Ovary (tissue), 9 donors: ENCODE data around the gene SDF4. TPM values are rescaled to one million over a fixed set of nuclear protein-coding genes. Genes with fewer than 3 reads are reported as not detected.

Experiments
- DNase-seq, 5 donors: peaks; one replicate each; pipeline ENCODE4 v3.0.0-alpha.2; 2019 to 2020
- H3K27ac ChIP-seq, 2 donors: fragments of 200-600 bp; one replicate each; pipeline versions ENCODE4 v1.5.1 to v1.8.0; 2019 to 2022
- H3K27me3 ChIP-seq: fragments of 200-600 bp; one replicate; pipeline ENCODE4 v1.8.0; 2022
- H3K36me3 ChIP-seq: fragments of 200-600 bp; sonication (generic); one replicate; pipeline ENCODE4 v1.5.1; 2019
- H3K4me1 ChIP-seq: one replicate; pipeline ENCODE4 v1.8.1; 2013; ENCODE audit warnings: mild to moderate bottlenecking, moderate library complexity; ENCODE audit not compliant: insufficient read depth
- H3K4me3 ChIP-seq: fragments of 200-600 bp; sonication (generic); one replicate; pipeline ENCODE4 v1.5.1; 2017
- H3K9me3 ChIP-seq, 2 donors: fragments of 200-600 bp in 1 of 2; sonication (generic) in 1 of 2; one replicate each; pipeline versions ENCODE4 v1.5.1 to v1.8.1; 2013 to 2019; ENCODE audit warnings: mild to moderate bottlenecking in 1 of 2, moderate library complexity in 1 of 2
- EP300 ChIP-seq: sonication (generic); formaldehyde crosslinking; IDR thresholded peaks from one replicate; pipeline ENCODE4 v1.6.1; 2017; ENCODE audit warnings: antibody characterized with exemption
- POLR2A ChIP-seq: fragments of 450-650 bp; IDR thresholded peaks from one replicate; pipeline ENCODE4 v1.6.1; 2017; ENCODE audit warnings: antibody characterized with exemption, mild to moderate bottlenecking, moderate library complexity
- WGBS, 3 donors: extraction: QIAGEN DNeasy Blood & Tissue Kit in 1 of 3; methylation state at CpG; one replicate each; pipeline versions ENCODE4 v1.1.5 to v1.1.7; 2013 to 2017; 5-methylcytosine and 5-hydroxymethylcytosine counted together
- intact Hi-C, 4 donors: fragments of 100-400 bp; cut with DNase I; formaldehyde crosslinking; loops; one replicate each; pipeline versions ENCODE4 v1.11.0 to v1.15.1; 2022 to 2023
- polyA plus RNA-seq, 2 donors: library from polyadenylated mRNA; stranded (reverse); fragments of 200-250 nt in 1 of 2; fragments of 350-450 nt in 1 of 2; fragmentation: Illumina TruSeq in 1 of 2; extraction: RNeasy Lipid Tissue Mini Kit (QIAGEN cat#74804) in 1 of 2; gene quantifications; one replicate each; pipeline ENCODE4 v1.2.3, GENCODE V29; 2013 to 2014
- total RNA-seq, 7 donors: library from RNA; depleted of rRNA in 2 of 7; stranded (reverse); fragments of >200 nt in 2 of 7; fragmentation: NEBNext Ultra II Directional in 3 of 7; extraction: Animal tissue kit (Norgen Biotek cat#: 25700) in 3 of 7; gene quantifications; one replicate each; pipeline versions ENCODE4 v1.1.0 to v1.2.4, GENCODE V29; 2016 to 2023
- TF ChIP-seq, protein P1 (sequence below), 3 donors: fragments of 450-650 bp in 2 of 3; fragments of 200-600 bp in 1 of 3; IDR thresholded peaks; one replicate each; pipeline versions ENCODE4 v1.5.1 to v1.8.0; 2016 to 2022; ENCODE audit warnings: antibody characterized with exemption in 3 of 3, mild to moderate bottlenecking in 1 of 3
- donor health status: DM: no; HTN: no; CAD: no; lungs with moderate emphysema.
- donor health status: DM: no; HTN: no; CAD: no.
- donor health status: Bipolar disorder and iron deficiency.
- donor health status: DM: yes; HTN: yes; CAD: no.
- donor health status: DM: no; HTN: no; CAD: no.
- donor health status: DM: yes; HTN: yes; CAD: no.

The SDF4 gene
- total and polyA plus RNA-seq, 9 donors, result 32.5 to 145 (median 116) TPM

DNA sequence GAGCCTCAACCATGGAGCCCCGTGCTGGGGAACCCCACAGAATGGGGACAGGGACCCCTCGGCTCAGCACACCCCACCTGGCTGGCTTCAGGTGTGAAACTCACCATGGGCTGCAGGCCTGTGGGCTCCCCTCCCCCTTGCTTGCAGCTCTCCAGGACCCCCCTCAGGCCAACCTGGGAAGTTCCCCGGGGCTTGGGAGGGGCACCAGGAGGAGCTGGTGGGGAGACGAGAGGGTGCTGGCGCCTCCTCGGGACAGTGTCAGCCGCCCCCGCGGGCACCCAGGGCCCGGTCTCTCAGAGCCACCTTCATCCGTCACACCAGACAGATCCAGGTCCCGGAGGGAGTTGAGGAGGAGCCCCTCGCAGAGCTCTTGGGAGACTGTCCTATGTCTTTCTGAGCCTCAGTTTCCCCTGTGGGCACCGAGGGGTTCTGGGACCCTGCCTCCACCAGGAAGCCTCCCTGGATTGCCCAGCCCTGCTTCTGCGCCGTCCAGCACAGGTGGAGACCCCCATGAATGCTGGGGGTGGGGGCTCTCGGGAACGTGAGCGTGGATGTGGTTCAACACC is 24.8 kb downstream of the SDF4 start:
- H3K4me3 ChIP-seq, result no peak overlapping the region
- H3K27ac ChIP-seq, result no peak overlapping the region
- 44 to 55% (median 47%) methylated on average over 15 to 19 of the region's 19 CpGs for WGBS, 3 donors
- H3K9me3 ChIP-seq, result no peaks in the 10 kb centered on the region
- TF ChIP-seq POLR2A (no peak), EP300 (no peak)
- TF ChIP-seq, protein P1, sequence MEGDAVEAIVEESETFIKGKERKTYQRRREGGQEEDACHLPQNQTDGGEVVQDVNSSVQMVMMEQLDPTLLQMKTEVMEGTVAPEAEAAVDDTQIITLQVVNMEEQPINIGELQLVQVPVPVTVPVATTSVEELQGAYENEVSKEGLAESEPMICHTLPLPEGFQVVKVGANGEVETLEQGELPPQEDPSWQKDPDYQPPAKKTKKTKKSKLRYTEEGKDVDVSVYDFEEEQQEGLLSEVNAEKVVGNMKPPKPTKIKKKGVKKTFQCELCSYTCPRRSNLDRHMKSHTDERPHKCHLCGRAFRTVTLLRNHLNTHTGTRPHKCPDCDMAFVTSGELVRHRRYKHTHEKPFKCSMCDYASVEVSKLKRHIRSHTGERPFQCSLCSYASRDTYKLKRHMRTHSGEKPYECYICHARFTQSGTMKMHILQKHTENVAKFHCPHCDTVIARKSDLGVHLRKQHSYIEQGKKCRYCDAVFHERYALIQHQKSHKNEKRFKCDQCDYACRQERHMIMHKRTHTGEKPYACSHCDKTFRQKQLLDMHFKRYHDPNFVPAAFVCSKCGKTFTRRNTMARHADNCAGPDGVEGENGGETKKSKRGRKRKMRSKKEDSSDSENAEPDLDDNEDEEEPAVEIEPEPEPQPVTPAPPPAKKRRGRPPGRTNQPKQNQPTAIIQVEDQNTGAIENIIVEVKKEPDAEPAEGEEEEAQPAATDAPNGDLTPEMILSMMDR (IDR thresholded peaks at IDR 0.05), result no peak
- no peaks in the 10 kb centered on the region for H3K4me1 ChIP-seq
- no peaks in the 10 kb centered on the region for H3K36me3 ChIP-seq
- intact Hi-C loops, result no loop called here
- DNase-seq, result peak in 2 of 5 donors; percentile 15 to 30
- H3K27me3 ChIP-seq, result peaks cover 4% of the 10 kb centered on the region

- Histone ChIP-seq H3K4me3 (no peak within 1 kb of the TSS), H3K9me3 (no peaks in the 10 kb centered on the region), H3K36me3 (no peaks in the 10 kb centered on the region), H3K27me3 (peaks cover 4% of the 10 kb centered on the region), H3K4me1 (no peaks in the 10 kb centered on the region), H3K27ac (no peak within 1 kb of the TSS)
- no peak for TF ChIP-seq EP300
- TF ChIP-seq, protein P1 (IDR thresholded peaks at IDR 0.05), result no peak
- TF ChIP-seq POLR2A, result no peak
- WGBS, 3 donors, result 5 to 10% (median 5%) methylated on average over 49 of the region's 49 CpGs
- peak in 2 of 5 donors; percentile 12 to 27 for DNase-seq
- intact Hi-C loops, result no loop called here
Measured at GRCh38 chr1:1206376-1206965, 25.3 kb downstream of the SDF4 start, which contains the start of gene TNFRSF18. TNFRSF18 (minus strand) TSS chr1:1206592; CDS start chr1:1206571, 21 bp downstream.

DNA sequence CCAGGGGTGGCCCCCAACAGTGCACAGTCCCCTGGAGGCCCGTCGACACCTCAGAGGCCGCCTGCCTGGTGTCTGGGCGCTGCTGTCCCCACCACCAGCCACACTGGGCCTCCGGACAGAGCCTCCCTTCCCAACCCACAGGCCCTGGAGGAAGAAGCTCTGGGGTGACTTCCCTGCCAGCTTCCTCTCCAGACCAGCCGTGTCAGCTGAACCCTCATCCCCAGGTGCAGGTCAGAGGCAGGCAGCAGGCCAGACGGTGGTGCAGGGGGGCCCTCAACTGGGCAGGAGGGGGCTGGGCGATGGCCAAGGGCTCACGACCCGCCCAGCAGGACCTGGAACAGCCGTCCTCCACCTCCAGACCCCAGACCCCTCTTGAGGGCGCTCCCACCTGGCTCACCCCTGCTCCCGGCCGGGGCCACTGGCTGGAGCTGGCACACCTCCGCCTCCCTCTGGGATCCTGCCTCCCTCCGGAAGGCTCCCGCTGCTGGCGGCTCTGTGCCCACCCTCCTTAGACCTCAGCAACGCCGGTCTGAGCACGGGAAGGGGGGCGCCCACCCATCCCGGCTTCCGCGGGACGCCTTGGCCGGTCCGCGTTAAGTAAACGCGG is 25.9 kb downstream of the SDF4 start:
- peak in 2 of 5 donors; percentile 16 to 26 for DNase-seq
- TF ChIP-seq, protein P1 (IDR thresholded peaks at IDR 0.05), result no peak
- no peak for TF ChIP-seq EP300
- no peak for TF ChIP-seq POLR2A
- WGBS, 3 donors, result 27 to 35% (median 33%) methylated on average over 26 to 31 of the region's 31 CpGs
- H3K27ac ChIP-seq, result no peak overlapping the region
- no peak overlapping the region for H3K4me3 ChIP-seq
- H3K9me3 ChIP-seq, result no peaks in the 10 kb centered on the region
- no peaks in the 10 kb centered on the region for H3K4me1 ChIP-seq
- intact Hi-C loops, result no loop called here
- peaks cover 4% of the 10 kb centered on the region for H3K27me3 ChIP-seq
- no peaks in the 10 kb centered on the region for H3K36me3 ChIP-seq

DNA sequence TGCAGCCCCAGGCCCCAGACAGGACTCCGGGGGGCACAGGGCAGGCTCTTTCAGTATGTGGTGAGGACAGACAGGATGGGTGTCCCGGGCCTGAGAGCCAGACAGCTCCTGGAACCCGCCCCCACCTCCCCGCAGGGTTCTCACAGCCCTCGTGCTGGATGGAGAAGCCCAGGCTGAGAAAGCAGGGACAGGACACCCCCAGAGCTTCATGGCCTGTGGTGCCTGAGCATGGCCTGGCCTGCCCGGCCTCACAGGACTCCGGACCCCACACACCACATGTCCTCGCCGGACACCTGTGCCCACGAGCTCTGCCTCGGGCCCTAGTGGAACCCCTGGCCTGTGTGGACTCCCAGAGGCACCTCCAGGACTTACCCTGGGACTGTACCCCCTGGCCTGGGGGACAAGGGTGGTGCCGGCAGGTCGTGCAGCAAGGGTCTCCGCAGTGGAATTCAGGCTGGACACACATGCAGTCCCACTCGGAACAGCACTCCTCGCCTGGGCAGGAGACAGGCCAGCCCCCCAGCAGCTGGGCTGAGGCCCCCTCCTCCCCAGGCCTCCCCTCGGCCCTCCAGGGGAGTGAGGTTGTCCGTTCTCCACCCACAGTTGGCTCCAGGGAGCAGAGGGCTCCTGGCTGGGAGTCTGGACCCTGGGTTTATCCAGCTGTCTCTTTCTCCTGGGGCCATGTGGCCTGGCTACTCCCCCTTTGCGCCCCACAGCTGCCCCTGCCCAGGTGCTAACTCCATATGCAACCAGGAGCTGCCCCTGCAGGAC is 26.6 kb downstream of the SDF4 start:
- no peaks in the 10 kb centered on the region for H3K4me1 ChIP-seq
- WGBS, 3 donors, result 74 to 85% (median 78%) methylated on average over 19 of the region's 19 CpGs
- no peaks in the 10 kb centered on the region for H3K36me3 ChIP-seq
- TF ChIP-seq EP300 (no peak), POLR2A (no peak)
- TF ChIP-seq, protein P1 (IDR thresholded peaks at IDR 0.05), result no peak
- H3K27ac ChIP-seq, result no peak overlapping the region
- intact Hi-C loops, result no loop called here
- H3K4me3 ChIP-seq, result no peak overlapping the region
- no peaks in the 10 kb centered on the region for H3K9me3 ChIP-seq
- H3K27me3 ChIP-seq, result peaks cover 4% of the 10 kb centered on the region
- DNase-seq, result peak in 2 of 5 donors; percentile 9 to 25
